ENCODE measurements around the gene EHBP1L1.

EHBP1L1 gene

GRCh38 chr11:65577756-65578109 lies 1.9 kb downstream of the EHBP1L1 start:
- no peak for DNase-seq (ENCODE audit: low read depth in 3 of 3)

- DNase-seq (ENCODE audit: low read depth in 3 of 3) = no peak
Measured at GRCh38 chr11:65578134-65578533, 2.3 kb downstream of the EHBP1L1 start.

GRCh38 chr11:65578667-65579066 lies 2.8 kb downstream of the EHBP1L1 start:
- no peak for DNase-seq (ENCODE audit: low read depth in 3 of 3)

GRCh38 chr11:65579291-65579690 lies 3.4 kb downstream of the EHBP1L1 start:
- DNase-seq (ENCODE audit: low read depth in 3 of 3) = no peak

GRCh38 chr11:65580031-65580692 lies 4.3 kb downstream of the EHBP1L1 start:
- no peak for DNase-seq (ENCODE audit: low read depth in 3 of 3)

GRCh38 chr11:65580756-65581155 lies 4.9 kb downstream of the EHBP1L1 start:
- no peak for DNase-seq (ENCODE audit: low read depth in 3 of 3)

GRCh38 chr11:65581928-65582327 lies 6.1 kb downstream of the EHBP1L1 start:
- DNase-seq (ENCODE audit: low read depth in 3 of 3) = no peak

- no peak for DNase-seq (ENCODE audit: low read depth in 3 of 3)
Measured at GRCh38 chr11:65583589-65583988, 7.7 kb downstream of the EHBP1L1 start.

- no peak for DNase-seq (ENCODE audit: low read depth in 3 of 3)
Measured at GRCh38 chr11:65584106-65584505, 8.3 kb downstream of the EHBP1L1 start.

- no peak for DNase-seq (ENCODE audit: low read depth in 3 of 3)
Measured at GRCh38 chr11:65584723-65585171, 8.9 kb downstream of the EHBP1L1 start.

GRCh38 chr11:65585396-65586246 lies 9.8 kb downstream of the EHBP1L1 start:
- DNase-seq (ENCODE audit: low read depth in 3 of 3) = no peak

- DNase-seq (ENCODE audit: low read depth in 3 of 3) = no peak
Measured at GRCh38 chr11:65586247-65586630, 10.4 kb downstream of the EHBP1L1 start.

- DNase-seq (ENCODE audit: low read depth in 3 of 3) = no peak
Measured at GRCh38 chr11:65586676-65587075, 10.8 kb downstream of the EHBP1L1 start.

- peak in 2 of 3 experiments; percentile 53 to 79 for DNase-seq (ENCODE audit: low read depth in 3 of 3)
Measured at GRCh38 chr11:65588199-65589054, 12.6 kb downstream of the EHBP1L1 start.

- peak in 1 of 3 experiments; percentile 38 for DNase-seq (ENCODE audit: low read depth in 3 of 3)
Measured at GRCh38 chr11:65589444-65590239, 13.8 kb downstream of the EHBP1L1 start.

- no peak for DNase-seq (ENCODE audit: low read depth in 3 of 3)
Measured at GRCh38 chr11:65590240-65590738, 14.4 kb downstream of the EHBP1L1 start.

- no peak for DNase-seq (ENCODE audit: low read depth in 3 of 3)
Measured at GRCh38 chr11:65591939-65592857, 16.3 kb downstream of the EHBP1L1 start.

- no peak for DNase-seq (ENCODE audit: low read depth in 3 of 3)
Measured at GRCh38 chr11:65592858-65593517, 17.1 kb downstream of the EHBP1L1 start.

Measured in stimulated activated CD4-positive, alpha-beta T cell treated with anti-CD3 and anti-CD28 coated beads, TNF-alpha, amount 100 ng/mL, for 24 hours (primary cell).